H1 (cell line): Measurements from ENCODE around the gene TSPAN6. TPM values are rescaled to one million over a fixed set of nuclear protein-coding genes. Genes with fewer than 3 reads are reported as not detected.

Experiments
- CTCF ChIA-PET: fragments of 300-600 bp; sonication (Branson Sonifier 250); formaldehyde crosslinking; loops from one replicate; lab custom pipeline; 2021; ENCODE audit not compliant: partially characterized antibody; lab: Charles Lee
- POLR2A ChIA-PET: fragments of 300-600 bp; sonication (Branson Sonifier 250); formaldehyde crosslinking; loops from one replicate; lab custom pipeline; 2021; ENCODE audit warnings: inconsistent platforms; ENCODE audit not compliant: partially characterized antibody; lab: Charles Lee
- DNase-seq, 2 experiments: peaks; one replicate each; pipeline versions ENCODE4 v3.0.0 to v3.0.0-alpha.2; 2010 to 2022; ENCODE audit warnings: low spot score in 2 of 2, low read depth in 1 of 2, mixed read lengths in 1 of 2
- FAIRE-seq: peaks from 2 replicates; lab custom pipeline; 2011; peaks lifted over from hg19 to GRCh38; lab: Jason Lieb, UNC
- H2AFZ ChIP-seq: 2 replicates; pipeline ENCODE4 v1.8.1; 2012; ENCODE audit warnings: low read length, inconsistent platforms
- H2AK5ac ChIP-seq: 2 replicates; pipeline ENCODE4 v1.6.1; 2013; ENCODE audit warnings: low read depth, low read length
- H2BK120ac ChIP-seq: replicated peaks from 2 replicates; pipeline ENCODE3; 2013; ENCODE audit warnings: low read depth, low read length, inconsistent platforms
- H2BK12ac ChIP-seq: 2 replicates; pipeline ENCODE4 v1.6.1; 2013; ENCODE audit warnings: low read depth, low read length
- H2BK15ac ChIP-seq: 2 replicates; pipeline ENCODE4 v1.6.1; 2013; ENCODE audit warnings: low read length
- H2BK20ac ChIP-seq: 2 replicates; pipeline ENCODE4 v1.6.1; 2013; ENCODE audit warnings: low read length
- H2BK5ac ChIP-seq: 2 replicates; pipeline ENCODE4 v1.6.1; 2013; ENCODE audit warnings: low read depth, low read length
- H3K14ac ChIP-seq: 2 replicates; pipeline ENCODE4 v1.6.1; 2013; ENCODE audit warnings: inconsistent platforms; ENCODE audit not compliant: insufficient read length
- H3K18ac ChIP-seq: 2 replicates; pipeline ENCODE4 v1.6.1; 2013; ENCODE audit warnings: low read length; ENCODE audit errors: extremely low read depth
- H3K23ac ChIP-seq: 2 replicates; pipeline ENCODE4 v1.6.1; 2013; ENCODE audit warnings: inconsistent platforms; ENCODE audit not compliant: insufficient read length
- H3K23me2 ChIP-seq: 2 replicates; pipeline ENCODE4 v1.6.1; 2013; ENCODE audit warnings: low read depth, low read length
- H3K27ac ChIP-seq: 2 replicates; pipeline ENCODE4 v1.6.1; 2011; ENCODE audit warnings: low read depth, low read length, inconsistent platforms
- H3K27me3 ChIP-seq, 4 experiments: replicated peaks in 1 of 4; 1 replicate in 1 of 4; 2 replicates in 3 of 4; pipeline versions ENCODE4 v1.6.1 to v1.8.1; 2011 to 2013; ENCODE audit warnings: low read length in 3 of 4, mild to moderate bottlenecking in 3 of 4, inconsistent platforms in 2 of 4, mixed read lengths in 2 of 4, moderate library complexity in 1 of 4; ENCODE audit not compliant: control insufficient read depth in 3 of 4, insufficient read depth in 3 of 4; ENCODE audit errors: extremely low read depth in 1 of 4
- H3K36me3 ChIP-seq, 4 experiments: 2 replicates each; pipeline versions ENCODE4 v1.6.1 to v1.8.1; 2011 to 2013; ENCODE audit warnings: mild to moderate bottlenecking in 4 of 4, low read length in 3 of 4, moderate library complexity in 2 of 4, control low read depth in 1 of 4, inconsistent platforms in 1 of 4; ENCODE audit not compliant: insufficient read depth in 4 of 4, control insufficient read depth in 2 of 4
- H3K4ac ChIP-seq: replicated peaks from 2 replicates; pipeline ENCODE3; 2013; ENCODE audit warnings: low read length, low read depth, mixed read lengths, inconsistent platforms; ENCODE audit not compliant: insufficient read length
- H3K4me1 ChIP-seq, 4 experiments: replicated peaks in 1 of 4; 1 replicate in 1 of 4; 2 replicates in 3 of 4; pipeline versions ENCODE4 v1.6.1 to v1.8.1; 2011 to 2013; ENCODE audit warnings: low read length in 3 of 4, inconsistent platforms in 2 of 4, mixed read lengths in 1 of 4; ENCODE audit not compliant: insufficient read depth in 4 of 4, control insufficient read depth in 3 of 4
- H3K4me2 ChIP-seq, 2 experiments: 2 replicates each; pipeline versions ENCODE4 v1.6.1 to v1.8.1; 2011 to 2013; ENCODE audit warnings: low read depth in 2 of 2, low read length in 2 of 2, control low read depth in 1 of 2, inconsistent platforms in 1 of 2, mild to moderate bottlenecking in 1 of 2; ENCODE audit not compliant: insufficient read depth in 1 of 2
- H3K4me3 ChIP-seq, 4 experiments: fragments of 200-600, 300-600 bp in 1 of 4; sonication (generic), shearing (Covaris generic), sonication (Bioruptor Twin) in 1 of 4; 2 replicates each; pipeline versions ENCODE4 v1.5.1 to v1.8.1; 2011 to 2016; ENCODE audit warnings: low read length in 4 of 4, low read depth in 3 of 4, control low read depth in 2 of 4, inconsistent platforms in 2 of 4, mild to moderate bottlenecking in 2 of 4, mixed read lengths in 1 of 4, moderate library complexity in 1 of 4; ENCODE audit not compliant: insufficient read depth in 2 of 4; ENCODE audit errors: extremely low read depth in 1 of 4
- H3K56ac ChIP-seq: replicated peaks from 2 replicates; pipeline ENCODE3; 2013; ENCODE audit warnings: low read depth, mild to moderate bottlenecking, mixed read lengths, low read length, inconsistent platforms; ENCODE audit not compliant: insufficient read length
- H3K79me1 ChIP-seq: 2 replicates; pipeline ENCODE4 v1.6.1; 2013; ENCODE audit warnings: low read depth, low read length, control low read depth
- H3K79me2 ChIP-seq, 2 experiments: 2 replicates each; pipeline versions ENCODE4 v1.6.1 to v1.8.1; 2012 to 2013; ENCODE audit warnings: low read length in 2 of 2, mild to moderate bottlenecking in 2 of 2, inconsistent platforms in 1 of 2; ENCODE audit not compliant: insufficient read depth in 2 of 2, control insufficient read depth in 1 of 2
- H3K9ac ChIP-seq, 4 experiments: replicated peaks in 1 of 4; 1 replicate in 1 of 4; 2 replicates in 3 of 4; pipeline versions ENCODE4 v1.6.1 to v1.8.1; 2011 to 2013; ENCODE audit warnings: low read depth in 3 of 4, low read length in 3 of 4, control low read depth in 2 of 4, mild to moderate bottlenecking in 2 of 4, moderate library complexity in 2 of 4, inconsistent platforms in 1 of 4; ENCODE audit errors: extremely low read depth in 1 of 4
- H3K9me3 ChIP-seq, 2 experiments: 2 replicates each; pipeline versions ENCODE4 v1.6.1 to v1.8.1; 2012 to 2013; ENCODE audit warnings: mild to moderate bottlenecking in 2 of 2, moderate library complexity in 2 of 2, control low read depth in 1 of 2, inconsistent platforms in 1 of 2, low read depth in 1 of 2, low read length in 1 of 2, mixed read lengths in 1 of 2; ENCODE audit not compliant: insufficient read depth in 2 of 2
- H4K20me1 ChIP-seq, 2 experiments: replicated peaks in 1 of 2; 2 replicates each; pipeline versions ENCODE3 to v1.8.1; 2011 to 2013; ENCODE audit warnings: inconsistent platforms in 2 of 2, low read length in 2 of 2, mild to moderate bottlenecking in 1 of 2; ENCODE audit not compliant: insufficient read depth in 2 of 2, control insufficient read depth in 1 of 2
- H4K5ac ChIP-seq: 2 replicates; pipeline ENCODE4 v1.6.1; 2013; ENCODE audit warnings: low read length, low read depth, mixed read lengths, inconsistent platforms; ENCODE audit not compliant: insufficient read length
- H4K8ac ChIP-seq: 2 replicates; pipeline ENCODE4 v1.8.0; 2013; ENCODE audit warnings: mild to moderate bottlenecking, moderate library complexity, low read length, inconsistent platforms; ENCODE audit not compliant: insufficient read depth; ENCODE audit errors: extremely low read depth
- H4K91ac ChIP-seq: replicated peaks from 2 replicates; pipeline ENCODE3; 2013; ENCODE audit warnings: low read length, mixed read lengths, inconsistent platforms; ENCODE audit not compliant: insufficient read length
- ASH2L ChIP-seq: fragments of 200-600, 300-600 bp; sonication (generic); IDR thresholded peaks from one replicate; pipeline ENCODE4 v1.7.1; 2017; ENCODE audit warnings: low read length
- BCL11A ChIP-seq, 2 experiments: IDR thresholded peaks; one replicate each; pipeline ENCODE4 v1.6.1; 2011; ENCODE audit warnings: low read depth in 2 of 2, low read length in 2 of 2, mild to moderate bottlenecking in 2 of 2
- CHD1 ChIP-seq: IDR thresholded peaks from 2 replicates; pipeline ENCODE4 v1.6.1; 2012; ENCODE audit warnings: low read depth, low read length, improper control_type of control experiment
- CHD2 ChIP-seq: IDR thresholded peaks from 2 replicates; pipeline ENCODE4 v1.6.1; 2012; ENCODE audit warnings: low read length, improper control_type of control experiment
- JUND ChIP-seq: IDR thresholded peaks from 2 replicates; pipeline ENCODE4 v1.6.1; 2011; ENCODE audit warnings: mild to moderate bottlenecking, improper control_type of control experiment, low read length
- MAFK ChIP-seq: IDR thresholded peaks from 2 replicates; pipeline ENCODE4 v1.6.1; 2012; ENCODE audit warnings: low read depth, mild to moderate bottlenecking, improper control_type of control experiment, low read length
- TBP ChIP-seq: IDR thresholded peaks from 2 replicates; pipeline ENCODE4 v1.6.1; 2011; ENCODE audit warnings: low read depth, low read length, improper control_type of control experiment
- WGBS, 2 experiments: shearing (Covaris generic) in 1 of 2; methylation state at CpG; one replicate each; pipeline versions ENCODE4 v1.1.6 to v1.1.7; 2013 to 2015; ENCODE audit warnings: low lambda C conversion rate in 2 of 2, mixed read lengths in 2 of 2, inconsistent platforms in 1 of 2, low coverage in 1 of 2, missing lambda C conversion rate in 1 of 2; ENCODE audit not compliant: insufficient replicate concordance in 2 of 2, insufficient coverage in 1 of 2, insufficient read length in 1 of 2; ENCODE audit errors: extremely low coverage in 1 of 2, missing lambda C conversion rate in 1 of 2; 5-methylcytosine and 5-hydroxymethylcytosine counted together
- polyA plus RNA-seq, 7 experiments: library from polyadenylated mRNA; depleted of rRNA in 3 of 7; stranded (reverse) in 5 of 7; unstranded in 2 of 7; fragments of >200 nt in 5 of 7; fragments of 200-250 nt in 2 of 7; gene quantifications; 1 replicate in 5 of 7; 2 replicates in 1 of 7; 4 replicates in 1 of 7; pipeline versions ENCODE4 v1.2.1 to v1.2.3, GENCODE V29; 2011 to 2013; ENCODE audit warnings: missing spikeins in 2 of 7, mixed read lengths in 2 of 7
- total RNA-seq: library from RNA; stranded (reverse); fragmentation: NEBNext Ultra II Directional; extraction: Animal tissue kit (Norgen Biotek cat#: 25700); gene quantifications from 2 replicates; pipeline ENCODE4 v1.2.1, GENCODE V29; 2021
- TF ChIP-seq, protein P1 (sequence below): IDR thresholded peaks from 2 replicates; pipeline ENCODE4 v1.6.1; 2012; ENCODE audit warnings: inconsistent platforms

Gene TSPAN6
- total and polyA plus RNA-seq, 2 of the 8 experiments (the other 6 are each of a cell fraction or from before 2014, with no cell fraction given): 58.1 to 67.7 TPM

DNA sequence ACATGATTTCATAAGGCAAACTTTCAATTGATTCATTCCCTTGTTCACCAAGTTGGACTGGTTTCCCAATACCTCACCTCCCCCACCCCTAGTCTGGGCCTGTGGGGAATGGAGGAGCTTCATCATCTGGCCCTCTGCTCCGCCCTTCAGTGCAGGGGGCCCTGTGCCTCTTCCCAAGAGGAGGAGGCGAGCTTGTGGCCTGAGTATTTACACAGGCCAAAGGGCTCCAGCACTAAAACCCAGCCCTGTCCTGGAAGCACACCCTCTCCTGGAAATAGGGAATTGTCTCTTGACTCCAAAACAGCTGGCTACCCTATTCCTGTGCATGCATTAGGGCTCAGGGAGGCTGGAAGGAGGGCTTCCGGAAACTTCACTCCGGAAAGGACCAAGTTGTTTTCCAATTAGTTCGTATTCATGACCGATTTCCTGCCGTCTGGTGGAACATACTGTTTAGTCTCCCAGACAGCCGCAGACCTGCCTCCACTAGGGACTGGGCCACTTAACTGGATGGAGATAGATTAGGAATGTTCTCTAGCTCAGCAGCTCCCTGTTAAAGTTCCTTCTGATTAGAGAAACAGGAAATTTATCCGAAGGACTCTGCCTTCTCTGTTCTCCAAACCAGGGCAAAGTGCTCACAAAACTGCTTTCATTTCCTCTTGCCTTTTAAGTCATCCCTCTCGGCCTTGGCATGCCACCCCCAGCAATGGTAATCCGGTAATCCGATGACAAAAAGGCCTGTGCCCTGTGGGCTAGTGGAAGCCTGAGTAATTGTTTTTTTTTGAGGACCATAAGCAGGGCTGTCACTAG is 13.1 kb upstream of the TSPAN6 start:
- H3K56ac ChIP-seq: no peak overlapping the region
- no peak overlapping the region for H4K8ac ChIP-seq
- no peaks in the 10 kb centered on the region for H3K79me1 ChIP-seq
- no peak overlapping the region for H3K14ac ChIP-seq
- H3K36me3 ChIP-seq: no peaks in the 10 kb centered on the region
- peak overlapping the region; percentile 39; the same call in 1 of the 2 replicates for H2AFZ ChIP-seq
- no peak overlapping the region for H3K9ac ChIP-seq
- no peak overlapping the region for H4K91ac ChIP-seq
- H3K4me3 ChIP-seq: no peak overlapping the region
- CTCF ChIA-PET: interaction anchor here (1.0 to 1.4 kb wide), 2 partner anchors 8 to 13 kb away, joined by 3 to 7 read pairs; partner anchors contain the start of gene TSPAN6
- no peaks in the 10 kb centered on the region for H3K23me2 ChIP-seq
- no peak overlapping the region for H3K23ac ChIP-seq
- no peaks in the 10 kb centered on the region for H3K27me3 ChIP-seq
- no peaks in the 10 kb centered on the region for H3K9me3 ChIP-seq
- H3K79me2 ChIP-seq: no peaks in the 10 kb centered on the region
- H3K18ac ChIP-seq: no peak overlapping the region
- TF ChIP-seq CHD1: no peak
- no peak for TF ChIP-seq BCL11A (IDR thresholded peaks at IDR 0.05; ENCODE audit: low read depth in 2 of 2, low read length in 2 of 2)
- TF ChIP-seq, protein P1, sequence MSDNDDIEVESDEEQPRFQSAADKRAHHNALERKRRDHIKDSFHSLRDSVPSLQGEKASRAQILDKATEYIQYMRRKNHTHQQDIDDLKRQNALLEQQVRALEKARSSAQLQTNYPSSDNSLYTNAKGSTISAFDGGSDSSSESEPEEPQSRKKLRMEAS: no peak
- TF ChIP-seq ASH2L: no peak
- TF ChIP-seq CHD2: no peak
- no peak for TF ChIP-seq TBP
- no peak for TF ChIP-seq MAFK
- TF ChIP-seq JUND: no peak
- POLR2A ChIA-PET: interaction anchor here (3.2 kb wide), 1 partner anchor 13 kb away, joined by 14 read pairs; the partner anchor contains the start of gene TSPAN6
- no peak overlapping the region for H2BK15ac ChIP-seq
- H3K4ac ChIP-seq: no peak overlapping the region
- no peak overlapping the region for H2AK5ac ChIP-seq
- no peak overlapping the region for H2BK12ac ChIP-seq
- DNase-seq: no peak
- H3K4me2 ChIP-seq: no peak overlapping the region; a peak in 1 of 4 replicates
- H2BK20ac ChIP-seq: no peak overlapping the region
- peaks cover 0 to 10% (median 4%) of the 10 kb centered on the region in 4 experiments; a peak in 3 of 7 replicates for H3K4me1 ChIP-seq
- no peak overlapping the region for H2BK120ac ChIP-seq
- H4K20me1 ChIP-seq: no peaks in the 10 kb centered on the region
- H3K27ac ChIP-seq: no peak overlapping the region
- no peak for FAIRE-seq
- no peak overlapping the region for H4K5ac ChIP-seq
- WGBS, 2 experiments: 80% methylated on average over 11 of the region's 12 CpGs; no CpG with 5 or more reads in 1 of the 2 experiments
- H2BK5ac ChIP-seq: no peak overlapping the region
